Gastrocnemius medialis (tissue), 4 donors: ENCODE data around the gene CHN2.

Source experiments
- POLR2A ChIP-seq, 2 donors: fragments of 450-650 bp; IDR thresholded peaks; one replicate each; pipeline ENCODE4 v1.6.1; 2017; ENCODE audit warnings: antibody characterized with exemption in 2 of 2, mild to moderate bottlenecking in 2 of 2, moderate library complexity in 2 of 2
- TF ChIP-seq, protein P1 (sequence below), 5 experiments: fragments of 450-650 bp in 3 of 5; fragments of 200-600 bp in 2 of 5; sonication (generic) in 2 of 5; IDR thresholded peaks in 4 of 5; conservative IDR thresholded peaks in 1 of 5; 1 replicate in 4 of 5; 2 replicates in 1 of 5; pipeline ENCODE4 v1.5.1; 2016 to 2019; ENCODE audit warnings: antibody characterized with exemption in 5 of 5, mild to moderate bottlenecking in 3 of 5, moderate library complexity in 3 of 5

DNA sequence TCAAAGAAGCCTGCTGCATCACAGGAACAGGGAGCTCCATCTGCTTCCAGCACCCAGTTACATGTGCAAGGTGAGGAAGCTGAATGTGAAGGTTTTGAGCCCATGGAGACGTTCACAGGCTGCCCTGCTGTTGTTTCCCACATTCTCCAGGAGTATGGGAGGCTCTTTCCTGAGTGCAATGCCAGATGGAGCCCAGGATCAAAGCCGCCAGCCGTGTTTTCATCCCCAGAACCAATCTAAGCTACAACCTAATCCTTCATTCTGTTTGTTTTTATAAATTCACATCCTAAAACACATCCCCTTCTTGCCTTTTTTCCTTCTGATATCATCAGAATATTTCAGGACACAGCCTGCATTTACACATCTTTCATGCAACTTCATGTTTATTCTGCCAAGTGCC is 270.2 kb downstream of the CHN2 start:
- TF ChIP-seq, protein P1, sequence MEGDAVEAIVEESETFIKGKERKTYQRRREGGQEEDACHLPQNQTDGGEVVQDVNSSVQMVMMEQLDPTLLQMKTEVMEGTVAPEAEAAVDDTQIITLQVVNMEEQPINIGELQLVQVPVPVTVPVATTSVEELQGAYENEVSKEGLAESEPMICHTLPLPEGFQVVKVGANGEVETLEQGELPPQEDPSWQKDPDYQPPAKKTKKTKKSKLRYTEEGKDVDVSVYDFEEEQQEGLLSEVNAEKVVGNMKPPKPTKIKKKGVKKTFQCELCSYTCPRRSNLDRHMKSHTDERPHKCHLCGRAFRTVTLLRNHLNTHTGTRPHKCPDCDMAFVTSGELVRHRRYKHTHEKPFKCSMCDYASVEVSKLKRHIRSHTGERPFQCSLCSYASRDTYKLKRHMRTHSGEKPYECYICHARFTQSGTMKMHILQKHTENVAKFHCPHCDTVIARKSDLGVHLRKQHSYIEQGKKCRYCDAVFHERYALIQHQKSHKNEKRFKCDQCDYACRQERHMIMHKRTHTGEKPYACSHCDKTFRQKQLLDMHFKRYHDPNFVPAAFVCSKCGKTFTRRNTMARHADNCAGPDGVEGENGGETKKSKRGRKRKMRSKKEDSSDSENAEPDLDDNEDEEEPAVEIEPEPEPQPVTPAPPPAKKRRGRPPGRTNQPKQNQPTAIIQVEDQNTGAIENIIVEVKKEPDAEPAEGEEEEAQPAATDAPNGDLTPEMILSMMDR (IDR thresholded peaks at IDR 0.05 in 4 of 5, conservative IDR thresholded peaks at IDR 0.05 in 1 of 5): no peak
- no peak for TF ChIP-seq POLR2A (IDR thresholded peaks at IDR 0.05)
